ENCODE data around the gene PHPT1.

PHPT1 gene

GRCh38 chr9:136849960-136850865 lies 1.0 kb downstream of the PHPT1 start:
- DNase-seq: no peak

GRCh38 chr9:136850866-136851775 lies 1.9 kb downstream of the PHPT1 start:
- DNase-seq: no peak

GRCh38 chr9:136851941-136852663 lies 2.9 kb downstream of the PHPT1 start, which contains the start of gene MAMDC4:
TSS of gene MAMDC4 (plus strand) at chr9:136852346. CDS start at chr9:136852417, 71 bp downstream.
- no peak for DNase-seq

DNA sequence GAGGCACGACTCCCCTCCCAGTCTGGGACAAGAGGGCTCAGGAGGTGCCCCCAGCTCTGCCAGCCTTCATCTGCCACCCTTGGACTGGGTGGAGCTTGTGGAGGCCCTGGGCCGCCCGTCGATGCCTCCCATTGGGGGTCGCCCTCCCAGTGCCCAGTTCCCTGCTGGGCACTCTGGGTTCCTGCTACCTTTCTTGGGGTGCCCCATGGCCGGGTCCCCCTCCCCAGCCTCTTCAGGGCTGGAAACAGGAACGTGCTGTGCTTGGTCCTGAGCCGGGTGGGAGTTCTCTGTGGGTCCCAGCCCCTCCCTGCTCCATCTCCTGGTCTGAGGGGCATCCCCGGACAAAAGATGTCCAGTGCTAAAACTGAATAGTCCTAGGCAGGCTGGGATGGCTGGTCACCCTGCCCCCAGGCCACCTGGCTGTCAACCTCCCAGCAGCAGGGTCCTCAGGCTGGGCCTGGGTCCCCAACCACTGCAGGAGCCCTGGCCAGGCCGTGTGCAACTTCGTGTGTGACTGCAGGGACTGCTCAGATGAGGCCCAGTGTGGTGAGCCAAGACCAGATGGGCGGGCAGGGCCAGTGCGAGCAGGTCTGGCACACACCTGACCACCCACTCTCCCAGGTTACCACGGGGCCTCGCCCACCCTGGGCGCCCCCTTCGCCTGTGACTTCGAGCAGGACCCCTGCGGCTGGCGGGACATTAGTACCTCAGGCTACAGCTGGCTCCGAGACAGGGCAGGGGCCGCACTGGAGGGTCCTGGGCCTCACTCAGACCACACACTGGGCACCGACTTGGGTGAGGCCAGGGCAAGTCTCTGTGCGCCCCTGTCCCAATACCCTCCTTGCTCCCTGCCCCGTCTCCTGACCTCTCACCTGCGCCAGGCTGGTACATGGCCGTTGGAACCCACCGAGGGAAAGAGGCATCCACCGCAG lies 3.7 kb downstream of the PHPT1 start:
- no peak for DNase-seq

- no peak for DNase-seq
Observed at GRCh38 chr9:136853596-136854112, 4.4 kb downstream of the PHPT1 start.

DNA sequence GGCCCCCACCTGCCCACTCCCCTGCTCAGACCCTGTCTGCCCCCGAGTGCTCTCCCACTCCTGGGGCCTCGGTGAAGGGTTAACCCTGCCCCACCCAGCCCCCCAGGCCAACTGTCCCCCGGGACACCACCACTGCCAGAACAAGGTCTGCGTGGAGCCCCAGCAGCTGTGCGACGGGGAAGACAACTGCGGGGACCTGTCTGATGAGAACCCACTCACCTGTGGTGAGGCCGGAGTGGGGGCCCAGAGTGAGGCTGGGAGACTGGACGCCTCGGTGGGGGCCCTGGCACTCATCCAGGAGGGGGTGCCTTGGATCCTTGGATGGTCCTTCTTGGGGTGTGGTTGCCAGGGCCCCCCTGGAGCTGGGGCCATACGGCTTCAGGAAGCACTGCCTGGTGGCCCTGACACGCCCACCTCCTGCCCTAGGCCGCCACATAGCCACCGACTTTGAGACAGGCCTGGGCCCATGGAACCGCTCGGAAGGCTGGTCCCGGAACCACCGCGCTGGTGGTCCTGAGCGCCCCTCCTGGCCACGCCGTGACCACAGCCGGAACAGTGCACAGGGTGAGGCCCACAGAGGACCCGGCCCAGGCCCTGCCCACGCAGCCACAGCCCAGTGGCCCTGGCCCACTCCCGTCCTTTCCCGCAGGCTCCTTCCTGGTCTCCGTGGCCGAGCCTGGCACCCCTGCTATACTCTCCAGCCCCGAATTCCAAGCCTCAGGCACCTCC lies 5.1 kb downstream of the PHPT1 start:
- no peak for DNase-seq

DNA sequence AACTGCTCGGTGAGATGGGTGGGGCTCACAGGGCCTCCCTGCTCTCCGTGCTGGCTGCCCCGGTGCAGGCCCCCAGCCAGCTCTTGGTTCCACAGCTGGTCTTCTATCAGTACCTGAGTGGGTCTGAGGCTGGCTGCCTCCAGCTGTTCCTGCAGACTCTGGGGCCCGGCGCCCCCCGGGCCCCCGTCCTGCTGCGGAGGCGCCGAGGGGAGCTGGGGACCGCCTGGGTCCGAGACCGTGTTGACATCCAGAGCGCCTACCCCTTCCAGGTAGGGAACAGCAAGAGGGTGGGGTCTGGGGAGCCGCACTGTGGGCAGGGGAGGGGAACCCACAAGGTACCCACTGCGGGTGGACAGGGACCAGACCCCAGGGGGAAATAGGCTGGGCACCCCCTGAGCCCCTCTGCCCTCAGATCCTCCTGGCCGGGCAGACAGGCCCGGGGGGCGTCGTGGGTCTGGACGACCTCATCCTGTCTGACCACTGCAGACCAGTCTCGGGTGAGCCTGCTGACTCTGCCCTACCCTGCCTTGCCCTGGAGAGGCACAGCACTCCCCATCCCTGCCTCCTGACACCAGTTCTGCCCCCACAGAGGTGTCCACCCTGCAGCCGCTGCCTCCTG lies 5.7 kb downstream of the PHPT1 start:
- DNase-seq: no peak

DNA sequence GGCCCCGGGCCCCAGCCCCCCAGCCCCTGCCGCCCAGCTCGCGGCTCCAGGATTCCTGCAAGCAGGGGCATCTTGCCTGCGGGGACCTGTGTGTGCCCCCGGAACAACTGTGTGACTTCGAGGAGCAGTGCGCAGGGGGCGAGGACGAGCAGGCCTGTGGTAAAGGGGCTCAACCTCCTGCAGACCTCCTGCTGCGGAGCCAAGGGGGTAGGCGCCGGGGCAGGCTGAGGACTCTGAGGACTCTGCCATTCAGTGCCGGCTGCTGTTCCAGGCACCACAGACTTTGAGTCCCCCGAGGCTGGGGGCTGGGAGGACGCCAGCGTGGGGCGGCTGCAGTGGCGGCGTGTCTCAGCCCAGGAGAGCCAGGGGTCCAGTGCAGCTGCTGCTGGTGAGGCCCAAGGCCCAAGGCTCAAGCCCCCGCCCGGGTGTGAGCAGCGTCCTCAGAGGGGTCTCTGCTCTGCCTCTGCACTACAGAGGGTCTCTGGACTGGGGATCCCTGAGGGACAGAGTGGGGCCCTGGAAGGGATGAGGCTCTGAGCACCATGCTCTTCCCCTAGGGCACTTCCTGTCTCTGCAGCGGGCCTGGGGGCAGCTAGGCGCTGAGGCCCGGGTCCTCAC lies 6.4 kb downstream of the PHPT1 start:
- DNase-seq: no peak

- no peak for DNase-seq
Observed at GRCh38 chr9:136856079-136856476, 6.9 kb downstream of the PHPT1 start.

DNA sequence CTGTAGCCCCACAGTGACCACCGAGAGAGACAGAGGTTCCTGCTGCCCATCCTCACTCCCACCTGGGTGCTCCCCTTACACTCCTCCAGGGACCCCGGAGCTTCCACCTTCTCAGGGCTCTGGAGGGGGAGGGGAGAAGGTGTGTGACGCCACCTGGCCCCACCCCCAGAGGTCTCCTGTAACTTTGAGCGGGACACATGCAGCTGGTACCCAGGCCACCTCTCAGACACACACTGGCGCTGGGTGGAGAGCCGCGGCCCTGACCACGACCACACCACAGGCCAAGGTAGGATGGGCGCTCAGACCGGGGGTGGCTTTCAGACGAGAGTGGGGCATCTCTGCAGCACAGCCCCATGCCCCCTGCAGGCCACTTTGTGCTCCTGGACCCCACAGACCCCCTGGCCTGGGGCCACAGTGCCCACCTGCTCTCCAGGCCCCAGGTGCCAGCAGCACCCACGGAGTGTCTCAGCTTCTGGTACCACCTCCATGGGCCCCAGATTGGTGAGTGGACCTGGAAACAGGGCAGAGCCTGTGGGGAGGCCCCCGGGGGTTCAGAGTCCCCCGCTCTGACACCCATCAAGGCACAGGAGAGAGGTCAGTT lies 7.4 kb downstream of the PHPT1 start:
- no peak for DNase-seq

DNA sequence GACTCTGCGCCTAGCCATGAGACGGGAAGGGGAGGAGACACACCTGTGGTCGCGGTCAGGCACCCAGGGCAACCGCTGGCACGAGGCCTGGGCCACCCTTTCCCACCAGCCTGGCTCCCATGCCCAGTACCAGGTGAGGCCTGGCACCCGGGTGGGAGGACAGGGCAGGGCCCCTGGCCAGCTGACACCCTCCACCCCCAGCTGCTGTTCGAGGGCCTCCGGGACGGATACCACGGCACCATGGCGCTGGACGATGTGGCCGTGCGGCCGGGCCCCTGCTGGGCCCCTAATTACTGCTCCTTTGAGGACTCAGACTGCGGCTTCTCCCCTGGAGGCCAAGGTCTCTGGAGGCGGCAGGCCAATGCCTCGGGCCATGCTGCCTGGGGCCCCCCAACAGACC lies 8.0 kb downstream of the PHPT1 start:
- DNase-seq: no peak

- DNase-seq: no peak
Observed at GRCh38 chr9:136857581-136858412, 8.6 kb downstream of the PHPT1 start.

GRCh38 chr9:136858452-136858843 lies 9.2 kb downstream of the PHPT1 start:
- DNase-seq: no peak

DNA sequence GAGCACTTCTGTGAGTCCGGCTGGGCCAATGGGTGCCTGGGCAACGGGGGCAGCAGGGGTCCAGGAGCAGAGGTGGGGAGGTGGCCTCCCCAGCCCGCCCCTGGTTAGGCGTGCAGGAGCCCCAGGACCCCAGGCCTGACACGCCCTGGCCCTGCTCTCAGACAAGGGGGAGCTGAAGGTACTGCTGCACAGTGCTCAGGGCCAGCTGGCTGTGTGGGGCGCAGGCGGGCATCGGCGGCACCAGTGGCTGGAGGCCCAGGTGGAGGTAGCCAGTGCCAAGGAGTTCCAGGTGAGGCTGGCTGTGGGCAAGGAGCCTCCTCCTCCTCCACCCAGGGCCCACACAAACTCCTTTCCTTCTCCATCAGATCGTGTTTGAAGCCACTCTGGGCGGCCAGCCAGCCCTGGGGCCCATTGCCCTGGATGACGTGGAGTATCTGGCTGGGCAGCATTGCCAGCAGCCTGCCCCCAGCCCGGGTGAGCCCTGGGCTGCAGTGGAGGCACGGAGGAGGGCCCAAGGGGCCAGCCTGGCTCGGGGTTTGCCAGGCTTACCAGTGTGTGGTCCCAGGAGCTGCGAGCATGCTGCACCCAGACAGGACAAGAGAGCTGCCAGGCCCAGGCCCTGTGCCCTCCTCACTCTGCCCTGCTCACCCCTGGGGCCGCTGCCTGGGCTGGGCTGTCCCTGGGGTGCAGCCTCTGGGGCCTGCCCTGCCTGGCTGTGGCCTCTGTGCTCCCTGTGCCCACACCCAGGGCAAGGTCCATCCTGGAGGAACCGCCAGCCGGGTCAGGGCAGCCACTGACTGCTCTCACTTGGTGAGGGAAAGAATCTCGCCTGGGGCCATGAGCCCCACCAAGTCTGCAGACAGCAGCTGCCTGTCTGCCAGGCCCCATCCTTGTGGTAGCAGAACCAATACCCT lies 9.9 kb downstream of the PHPT1 start:
- DNase-seq: peak; percentile 31

- DNase-seq: no peak
Observed at GRCh38 chr9:136860529-136860928, 11.3 kb downstream of the PHPT1 start.

GRCh38 chr9:136860933-136861873 lies 12.0 kb downstream of the PHPT1 start:
- DNase-seq: no peak
